Vagina (tissue), 2 donors: Measurements from ENCODE around the gene TMEM235. TPM values are rescaled to one million over a fixed set of nuclear protein-coding genes. Genes with fewer than 3 reads are reported as not detected.

ENCODE experiments used
- DNase-seq, 2 donors: peaks; one replicate each; pipeline ENCODE4 v3.0.0-alpha.2; 2017; ENCODE audit errors: extremely low spot score in 2 of 2
- H3K27ac ChIP-seq: fragments of 200-600 bp; sonication (generic); one replicate; pipeline ENCODE4 v1.5.1; 2019
- H3K27me3 ChIP-seq: fragments of 200-600 bp; sonication (generic); one replicate; pipeline ENCODE4 v1.5.1; 2019
- H3K36me3 ChIP-seq, 2 donors: fragments of 200-600 bp; sonication (generic); one replicate each; pipeline ENCODE4 v1.5.1; 2017 to 2019
- H3K4me1 ChIP-seq: fragments of 200-600 bp; sonication (generic); one replicate; pipeline ENCODE4 v1.5.1; 2019
- H3K4me3 ChIP-seq, 2 donors: fragments of 200-600 bp; sonication (generic); 1 replicate in 1 of 2; 2 replicates in 1 of 2; pipeline ENCODE4 v1.5.1; 2016 to 2019
- H3K9me3 ChIP-seq: fragments of 200-600 bp; sonication (generic); one replicate; pipeline ENCODE4 v1.5.1; 2019
- POLR2A ChIP-seq, 2 donors: fragments of 450-650 bp; IDR thresholded peaks; one replicate each; pipeline ENCODE4 v1.6.1; 2017; ENCODE audit warnings: antibody characterized with exemption in 2 of 2, mild to moderate bottlenecking in 2 of 2, moderate library complexity in 2 of 2
- POLR2AphosphoS5 ChIP-seq, 2 donors: sonication (generic); formaldehyde crosslinking; IDR thresholded peaks; one replicate each; pipeline ENCODE4 v1.9.0; 2017; ENCODE audit warnings: antibody characterized with exemption in 2 of 2, mild to moderate bottlenecking in 2 of 2, low read depth in 1 of 2; ENCODE audit not compliant: insufficient read depth in 1 of 2
- intact Hi-C: fragments of 100-400 bp; cut with DNase I; formaldehyde crosslinking; loops from one replicate; pipeline ENCODE4 v1.15.1; 2023
- total RNA-seq: library from RNA; depleted of rRNA; stranded (reverse); fragments of >200 nt; gene quantifications from one replicate; pipeline ENCODE4 v1.2.3, GENCODE V29; 2016
- TF ChIP-seq, protein P1 (sequence below), 3 experiments: fragments of 450-650 bp in 2 of 3; fragments of 200-600 bp in 1 of 3; sonication (generic) in 1 of 3; IDR thresholded peaks; one replicate each; pipeline ENCODE4 v1.5.1; 2017 to 2019; ENCODE audit warnings: antibody characterized with exemption in 3 of 3, mild to moderate bottlenecking in 2 of 3, moderate library complexity in 2 of 3

TMEM235 gene
- total RNA-seq, 1 donor from 2014 or later: not detected

DNA sequence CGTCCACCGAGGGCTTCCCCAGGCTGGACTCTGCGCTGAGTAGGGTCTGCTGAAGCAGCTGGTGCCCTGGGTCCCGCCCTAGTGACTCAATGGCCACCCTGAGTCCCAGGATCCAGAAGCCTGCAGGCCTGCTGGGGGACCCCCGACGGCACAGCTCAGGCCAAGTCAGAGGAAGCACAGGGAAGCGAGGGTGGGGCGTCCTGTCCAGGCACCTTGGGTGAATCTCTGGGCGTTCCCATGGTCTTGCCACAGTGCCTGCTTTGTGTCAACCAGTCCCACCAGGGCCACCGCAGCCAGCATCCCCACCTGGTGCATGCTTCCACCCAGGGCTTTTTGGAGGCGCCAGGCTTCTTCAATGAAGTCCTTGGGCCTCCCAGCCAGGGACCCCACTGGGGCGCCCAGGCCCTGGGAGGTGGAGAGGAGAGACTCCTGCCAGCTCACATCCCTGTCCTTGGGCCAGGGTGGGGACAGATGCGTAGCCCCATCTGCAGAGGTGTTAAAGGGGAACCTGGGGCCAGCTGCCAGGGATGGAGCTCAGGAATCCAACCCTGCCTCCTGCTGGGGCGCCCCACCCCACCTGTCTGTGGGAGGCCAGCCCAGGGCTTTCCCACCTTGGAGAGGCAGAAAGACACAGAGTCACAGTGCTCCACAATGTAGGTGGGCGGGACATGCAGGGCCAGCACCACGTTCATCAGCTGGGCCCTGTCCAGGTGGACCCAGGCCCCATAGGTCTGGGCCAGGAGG, 17.8 kb downstream of the TMEM235 start:
- no peaks in the 10 kb centered on the region for H3K27me3 ChIP-seq
- H3K4me1 ChIP-seq: peaks cover 25% of the 10 kb centered on the region
- no peak overlapping the region for H3K4me3 ChIP-seq
- TF ChIP-seq POLR2A (IDR thresholded peaks at IDR 0.05): no peak
- TF ChIP-seq, protein P1, sequence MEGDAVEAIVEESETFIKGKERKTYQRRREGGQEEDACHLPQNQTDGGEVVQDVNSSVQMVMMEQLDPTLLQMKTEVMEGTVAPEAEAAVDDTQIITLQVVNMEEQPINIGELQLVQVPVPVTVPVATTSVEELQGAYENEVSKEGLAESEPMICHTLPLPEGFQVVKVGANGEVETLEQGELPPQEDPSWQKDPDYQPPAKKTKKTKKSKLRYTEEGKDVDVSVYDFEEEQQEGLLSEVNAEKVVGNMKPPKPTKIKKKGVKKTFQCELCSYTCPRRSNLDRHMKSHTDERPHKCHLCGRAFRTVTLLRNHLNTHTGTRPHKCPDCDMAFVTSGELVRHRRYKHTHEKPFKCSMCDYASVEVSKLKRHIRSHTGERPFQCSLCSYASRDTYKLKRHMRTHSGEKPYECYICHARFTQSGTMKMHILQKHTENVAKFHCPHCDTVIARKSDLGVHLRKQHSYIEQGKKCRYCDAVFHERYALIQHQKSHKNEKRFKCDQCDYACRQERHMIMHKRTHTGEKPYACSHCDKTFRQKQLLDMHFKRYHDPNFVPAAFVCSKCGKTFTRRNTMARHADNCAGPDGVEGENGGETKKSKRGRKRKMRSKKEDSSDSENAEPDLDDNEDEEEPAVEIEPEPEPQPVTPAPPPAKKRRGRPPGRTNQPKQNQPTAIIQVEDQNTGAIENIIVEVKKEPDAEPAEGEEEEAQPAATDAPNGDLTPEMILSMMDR (IDR thresholded peaks at IDR 0.05): no peak
- no peak for TF ChIP-seq POLR2AphosphoS5 (IDR thresholded peaks at IDR 0.05; ENCODE audit: insufficient read depth in 1 of 2, low read depth in 1 of 2)
- H3K36me3 ChIP-seq: no peaks in the 10 kb centered on the region
- H3K27ac ChIP-seq: no peak overlapping the region
- no peak for DNase-seq
- H3K9me3 ChIP-seq: no peaks in the 10 kb centered on the region
- intact Hi-C loops: no loop called here

DNA sequence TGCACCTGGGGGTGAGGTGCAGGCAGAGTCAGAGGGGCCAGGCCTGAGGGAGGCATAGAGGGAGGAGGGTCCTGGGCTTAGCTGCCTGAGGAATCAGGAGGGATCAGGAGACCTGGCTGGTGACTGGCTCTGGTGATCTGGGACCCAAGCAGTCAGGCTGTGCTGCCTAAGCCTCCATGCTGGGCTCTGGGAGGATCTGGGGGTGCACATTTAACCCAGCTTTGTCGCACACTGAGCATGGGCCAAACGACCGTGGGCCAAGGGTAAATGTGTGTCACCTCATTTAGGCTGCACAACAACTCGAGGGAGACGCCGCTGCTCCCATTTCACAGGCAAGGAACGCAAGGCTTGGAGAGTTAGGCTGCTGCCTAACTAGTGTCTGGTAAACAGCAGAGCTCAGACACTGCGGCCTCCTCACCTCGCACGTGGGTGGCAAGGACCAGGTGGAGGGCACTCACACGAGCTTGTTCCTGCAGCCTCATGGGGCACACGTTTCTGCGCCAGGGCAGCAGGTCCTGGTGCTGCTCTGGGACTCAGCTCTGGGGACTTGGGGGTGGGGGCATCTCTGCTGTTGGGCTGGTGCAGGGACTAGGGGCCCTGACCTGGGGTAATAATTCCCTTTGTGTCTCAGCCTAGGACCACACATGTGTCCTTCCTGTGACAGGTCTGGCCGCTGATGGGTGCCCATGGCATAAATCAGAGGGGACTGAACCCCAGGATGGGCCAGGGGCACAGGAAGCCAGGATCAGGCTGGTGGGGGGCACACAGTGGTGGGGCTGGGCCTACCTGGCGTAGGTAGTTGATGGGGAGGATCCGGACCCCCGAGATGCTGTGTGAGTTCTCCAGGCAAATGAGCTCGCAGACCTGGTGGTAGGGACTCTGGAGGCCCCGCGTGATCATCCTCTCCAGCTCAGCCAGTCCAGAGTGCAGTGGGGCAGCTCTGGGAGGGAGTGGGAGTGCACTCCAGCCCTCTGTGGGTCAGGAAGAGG, 18.7 kb downstream of the TMEM235 start:
- DNase-seq: no peak
- H3K27ac ChIP-seq: no peak overlapping the region
- H3K4me3 ChIP-seq: no peak overlapping the region
- no peaks in the 10 kb centered on the region for H3K9me3 ChIP-seq
- no peaks in the 10 kb centered on the region for H3K36me3 ChIP-seq
- no peaks in the 10 kb centered on the region for H3K27me3 ChIP-seq
- TF ChIP-seq, protein P1 (IDR thresholded peaks at IDR 0.05): no peak
- peaks cover 25% of the 10 kb centered on the region for H3K4me1 ChIP-seq
- intact Hi-C loops: loop anchor here (5.0 to 10.0 kb wide), 2 partner anchors 138 to 175 kb away; no protein-coding TSS in a partner anchor

DNA sequence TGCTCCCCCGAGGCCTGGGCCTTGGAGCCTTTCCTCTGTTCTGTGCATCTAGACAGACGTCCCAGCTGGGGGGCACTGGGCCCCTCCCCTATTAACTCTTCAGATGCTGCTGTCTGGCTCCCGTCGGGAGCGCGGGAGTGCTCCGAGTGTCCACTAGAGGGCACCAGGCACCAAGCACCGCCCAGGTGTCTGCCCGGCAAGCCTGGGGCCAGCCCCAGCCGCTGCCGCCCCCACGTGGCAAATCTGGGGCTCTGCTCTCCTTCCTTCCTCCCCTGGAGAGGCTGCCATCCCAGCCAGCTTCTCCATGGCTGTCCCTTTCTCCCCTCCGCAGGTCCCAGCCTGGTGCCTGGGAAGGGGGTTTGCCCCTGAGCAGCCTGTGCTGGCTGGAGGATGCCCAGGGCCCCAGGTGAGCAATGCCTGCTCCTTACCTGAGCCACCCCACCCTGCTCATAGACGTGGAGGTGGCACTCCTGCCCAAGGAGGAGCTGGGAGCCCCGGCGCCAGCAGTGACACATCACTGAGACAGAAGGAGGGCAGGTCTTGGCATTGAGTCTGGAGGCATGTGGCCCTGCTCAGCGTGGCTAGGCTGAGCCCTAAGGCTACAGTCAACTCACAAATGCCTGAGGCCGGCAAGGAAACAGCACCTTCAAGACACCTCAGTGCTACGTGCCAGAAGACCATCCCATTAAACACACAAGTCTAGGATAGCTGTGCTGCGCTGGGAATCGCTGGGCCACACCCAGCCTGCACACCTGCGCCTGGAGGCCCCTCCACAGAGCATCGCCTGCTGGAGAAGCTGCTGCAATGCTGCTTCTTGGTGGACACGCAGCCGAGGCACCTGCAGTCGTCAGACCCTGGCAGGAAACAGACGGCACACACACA, 19.7 kb downstream of the TMEM235 start:
- TF ChIP-seq POLR2AphosphoS5 (IDR thresholded peaks at IDR 0.05; ENCODE audit: insufficient read depth in 1 of 2, low read depth in 1 of 2) (peak; percentile 63 to 68), POLR2A (IDR thresholded peaks at IDR 0.05) (no peak)
- TF ChIP-seq, protein P1 (IDR thresholded peaks at IDR 0.05): peak; percentile 97 to 99 (median 97)
- Histone ChIP-seq H3K4me1 (peaks cover 25% of the 10 kb centered on the region), H3K27ac (no peak overlapping the region), H3K36me3 (no peaks in the 10 kb centered on the region), H3K27me3 (no peaks in the 10 kb centered on the region), H3K4me3 (no peak overlapping the region), H3K9me3 (no peaks in the 10 kb centered on the region)
- intact Hi-C loops: loop anchor here (5.0 to 10.0 kb wide), 2 partner anchors 139 to 174 kb away; no protein-coding TSS in a partner anchor
- no peak for DNase-seq

DNA sequence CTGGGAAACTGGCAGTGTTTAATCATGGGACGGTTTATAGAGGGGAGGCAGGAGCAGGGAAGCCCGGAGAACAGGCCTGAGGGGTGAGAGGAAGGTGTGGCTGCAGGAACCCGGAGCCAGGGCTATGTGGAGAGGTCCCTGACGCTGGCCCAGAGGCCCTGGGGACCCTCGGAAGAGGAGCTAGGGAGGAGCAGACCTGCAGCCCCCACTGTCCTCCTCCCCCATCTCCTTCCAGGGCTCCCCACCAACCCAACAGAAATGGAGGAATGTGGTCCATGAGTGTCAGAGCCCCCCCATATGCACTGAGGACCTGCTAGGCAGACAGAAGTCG, 20.3 kb downstream of the TMEM235 start:
- Histone ChIP-seq H3K27me3 (no peaks in the 10 kb centered on the region), H3K36me3 (no peaks in the 10 kb centered on the region), H3K4me3 (no peak overlapping the region), H3K9me3 (no peaks in the 10 kb centered on the region), H3K27ac (no peak overlapping the region), H3K4me1 (peaks cover 25% of the 10 kb centered on the region)
- no peak for TF ChIP-seq POLR2A (IDR thresholded peaks at IDR 0.05)
- no peak for TF ChIP-seq POLR2AphosphoS5 (IDR thresholded peaks at IDR 0.05; ENCODE audit: insufficient read depth in 1 of 2, low read depth in 1 of 2)
- TF ChIP-seq, protein P1 (IDR thresholded peaks at IDR 0.05): no peak
- intact Hi-C loops: loop anchor here (5.0 to 10.0 kb wide), 2 partner anchors 139 to 173 kb away; no protein-coding TSS in a partner anchor
- no peak for DNase-seq
